Uterus (tissue), 2 donors: Measurements from ENCODE around the gene P2RY14.

Experiments used
- POLR2A ChIP-seq, 2 donors: fragments of 450-650 bp; IDR thresholded peaks; one replicate each; pipeline ENCODE4 v1.6.1; 2016; ENCODE audit warnings: antibody characterized with exemption in 2 of 2, mild to moderate bottlenecking in 1 of 2, moderate library complexity in 1 of 2
- TF ChIP-seq, protein P1 (sequence below), 4 experiments: fragments of 200-600 bp in 2 of 4; fragments of 450-650 bp in 2 of 4; sonication (generic) in 2 of 4; IDR thresholded peaks; one replicate each; pipeline ENCODE4 v1.5.1; 2016 to 2019; ENCODE audit warnings: antibody characterized with exemption in 4 of 4, mild to moderate bottlenecking in 2 of 4, moderate library complexity in 1 of 4

DNA sequence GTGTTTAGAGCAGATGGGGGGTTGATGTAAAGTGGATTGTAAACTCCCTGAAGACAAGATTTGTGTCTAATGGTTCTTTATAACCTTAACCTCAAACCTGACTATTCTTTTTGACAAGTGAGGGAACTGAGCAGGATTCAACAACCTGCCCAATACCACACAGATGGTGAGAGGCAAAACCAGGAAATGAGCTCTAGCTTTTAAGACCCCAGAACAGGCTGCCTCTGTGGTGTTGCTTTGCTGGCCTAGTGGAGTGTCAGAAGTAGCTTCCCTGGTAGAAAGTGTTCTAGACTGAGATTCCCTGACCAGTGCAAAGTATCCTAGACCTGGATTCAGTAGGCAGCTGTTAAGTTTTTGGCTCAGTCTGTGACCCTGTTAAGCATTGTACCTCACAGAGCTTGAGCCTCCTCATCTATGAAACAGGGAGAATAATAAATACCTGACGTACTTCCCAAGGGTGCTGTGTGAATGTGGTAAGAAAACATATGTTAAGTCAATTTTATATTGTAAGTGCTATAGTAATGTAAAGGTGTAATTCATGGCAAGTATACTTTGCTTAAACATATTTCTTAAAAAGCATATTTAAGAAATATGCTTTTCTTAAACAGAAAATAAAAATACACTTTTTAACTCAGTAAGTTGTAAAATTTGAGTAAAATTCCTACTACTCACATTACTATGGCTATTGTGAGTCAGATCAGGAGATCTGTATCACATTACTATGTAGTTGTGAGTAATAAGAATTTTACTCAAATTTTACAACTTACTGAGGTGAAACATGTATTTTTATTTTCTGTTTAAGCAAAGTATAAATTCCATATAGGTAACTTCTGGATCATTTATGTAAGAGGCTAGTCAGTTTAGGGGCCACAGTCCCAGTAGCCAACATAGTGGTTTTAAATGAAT, 29.5 kb upstream of the P2RY14 start:
- TF ChIP-seq, protein P1, sequence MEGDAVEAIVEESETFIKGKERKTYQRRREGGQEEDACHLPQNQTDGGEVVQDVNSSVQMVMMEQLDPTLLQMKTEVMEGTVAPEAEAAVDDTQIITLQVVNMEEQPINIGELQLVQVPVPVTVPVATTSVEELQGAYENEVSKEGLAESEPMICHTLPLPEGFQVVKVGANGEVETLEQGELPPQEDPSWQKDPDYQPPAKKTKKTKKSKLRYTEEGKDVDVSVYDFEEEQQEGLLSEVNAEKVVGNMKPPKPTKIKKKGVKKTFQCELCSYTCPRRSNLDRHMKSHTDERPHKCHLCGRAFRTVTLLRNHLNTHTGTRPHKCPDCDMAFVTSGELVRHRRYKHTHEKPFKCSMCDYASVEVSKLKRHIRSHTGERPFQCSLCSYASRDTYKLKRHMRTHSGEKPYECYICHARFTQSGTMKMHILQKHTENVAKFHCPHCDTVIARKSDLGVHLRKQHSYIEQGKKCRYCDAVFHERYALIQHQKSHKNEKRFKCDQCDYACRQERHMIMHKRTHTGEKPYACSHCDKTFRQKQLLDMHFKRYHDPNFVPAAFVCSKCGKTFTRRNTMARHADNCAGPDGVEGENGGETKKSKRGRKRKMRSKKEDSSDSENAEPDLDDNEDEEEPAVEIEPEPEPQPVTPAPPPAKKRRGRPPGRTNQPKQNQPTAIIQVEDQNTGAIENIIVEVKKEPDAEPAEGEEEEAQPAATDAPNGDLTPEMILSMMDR (IDR thresholded peaks at IDR 0.05): no peak
- no peak for TF ChIP-seq POLR2A (IDR thresholded peaks at IDR 0.05)
